22Rv1 (cell line): ENCODE data around the gene LMF2.

Experiments used
- H3K27ac ChIP-seq: fragments of 450-650 bp; 2 replicates; pipeline ENCODE4 v1.5.1; 2017
- CTCF ChIP-seq: fragments of 450-650 bp; IDR thresholded peaks from 2 replicates; pipeline ENCODE4 v1.5.1; 2017; ENCODE audit warnings: mild to moderate bottlenecking
- ZFX ChIP-seq: fragments of 450-650 bp; IDR thresholded peaks from 2 replicates; pipeline ENCODE4 v1.6.1; 2017; ENCODE audit warnings: antibody characterized with exemption, borderline replicate concordance

Gene LMF2, protein sequence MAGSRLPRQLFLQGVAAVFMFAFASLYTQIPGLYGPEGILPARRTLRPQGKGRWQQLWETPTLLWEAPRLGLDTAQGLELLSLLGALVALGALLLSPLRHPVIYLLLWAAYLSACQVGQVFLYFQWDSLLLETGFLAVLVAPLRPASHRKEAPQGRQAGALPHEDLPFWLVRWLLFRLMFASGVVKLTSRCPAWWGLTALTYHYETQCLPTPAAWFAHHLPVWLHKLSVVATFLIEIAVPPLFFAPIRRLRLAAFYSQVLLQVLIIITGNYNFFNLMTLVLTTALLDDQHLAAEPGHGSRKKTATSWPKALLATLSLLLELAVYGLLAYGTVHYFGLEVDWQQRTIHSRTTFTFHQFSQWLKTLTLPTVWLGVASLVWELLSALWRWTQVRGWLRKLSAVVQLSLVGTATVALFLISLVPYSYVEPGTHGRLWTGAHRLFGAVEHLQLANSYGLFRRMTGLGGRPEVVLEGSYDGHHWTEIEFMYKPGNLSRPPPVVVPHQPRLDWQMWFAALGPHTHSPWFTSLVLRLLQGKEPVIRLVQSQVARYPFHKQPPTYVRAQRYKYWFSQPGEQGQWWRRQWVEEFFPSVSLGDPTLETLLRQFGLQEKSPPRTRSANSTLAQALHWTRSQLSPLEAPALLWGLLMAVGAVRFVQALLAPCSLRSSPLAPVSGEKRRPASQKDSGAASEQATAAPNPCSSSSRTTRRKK

GRCh38 chr22:50507421-50507990 lies at the start of gene LMF2:
TSS of gene LMF2 (minus strand) at chr22:50507702. CDS start at chr22:50507675, 27 bp downstream.
- peak within 1 kb of the TSS; percentile 80 for H3K27ac ChIP-seq
- TF ChIP-seq ZFX: no peak

DNA sequence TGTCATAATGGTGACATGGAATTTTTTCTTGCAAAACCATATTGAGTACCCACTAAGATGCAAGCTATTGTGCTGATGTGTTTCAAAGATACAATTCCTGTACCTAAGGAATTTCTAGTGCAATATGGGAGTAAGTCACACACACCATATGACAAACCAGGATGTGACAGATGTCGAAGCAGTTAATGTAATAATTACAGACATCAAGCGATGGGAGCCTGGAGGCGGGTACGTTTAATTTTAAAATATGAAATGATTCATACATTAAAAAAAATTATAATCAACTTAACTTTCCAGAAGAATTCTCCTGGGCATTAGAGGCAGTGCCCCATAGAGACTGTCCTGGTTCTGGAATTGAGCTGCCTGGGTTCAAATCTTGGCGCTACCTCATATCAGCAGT lies 49.2 kb upstream of the LMF2 start:
- TF ChIP-seq ZFX (no peak), CTCF (no peak)
- H3K27ac ChIP-seq: no peak overlapping the region

- TF ChIP-seq ZFX (no peak), CTCF (no peak)
- H3K27ac ChIP-seq: no peak overlapping the region
Measured at GRCh38 chr22:50553310-50553709, 45.8 kb upstream of the LMF2 start.

DNA sequence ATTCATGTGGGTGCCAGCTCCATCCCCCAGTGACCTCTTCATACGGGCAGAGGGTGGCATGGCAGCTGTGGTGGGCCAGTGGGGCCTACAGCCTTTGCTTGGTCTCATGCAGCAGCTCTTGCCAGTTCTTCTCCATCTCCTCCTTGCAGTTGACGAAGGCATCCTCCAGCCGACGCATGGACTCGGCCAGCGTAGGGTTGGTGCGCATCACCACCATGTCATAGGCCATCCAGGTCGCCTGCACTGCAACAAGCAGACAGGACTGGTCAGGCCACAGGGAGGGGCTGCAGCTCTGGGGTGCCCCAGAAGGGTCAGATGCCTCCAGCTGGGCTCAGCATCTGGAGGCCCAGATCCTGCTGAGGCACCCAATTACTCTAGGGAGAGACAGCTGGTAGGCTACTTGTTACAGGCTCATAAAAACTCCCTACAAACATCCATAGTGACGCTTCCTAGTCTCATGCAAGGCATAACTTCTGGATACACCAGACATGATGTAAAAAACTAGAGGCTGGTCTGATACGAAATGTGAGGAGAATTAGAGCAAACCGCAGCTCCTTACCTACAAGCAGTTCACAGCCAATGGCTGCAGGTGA lies 43.8 kb upstream of the LMF2 start:
- TF ChIP-seq ZFX (no peak), CTCF (no peak)
- H3K27ac ChIP-seq: no peak overlapping the region

DNA sequence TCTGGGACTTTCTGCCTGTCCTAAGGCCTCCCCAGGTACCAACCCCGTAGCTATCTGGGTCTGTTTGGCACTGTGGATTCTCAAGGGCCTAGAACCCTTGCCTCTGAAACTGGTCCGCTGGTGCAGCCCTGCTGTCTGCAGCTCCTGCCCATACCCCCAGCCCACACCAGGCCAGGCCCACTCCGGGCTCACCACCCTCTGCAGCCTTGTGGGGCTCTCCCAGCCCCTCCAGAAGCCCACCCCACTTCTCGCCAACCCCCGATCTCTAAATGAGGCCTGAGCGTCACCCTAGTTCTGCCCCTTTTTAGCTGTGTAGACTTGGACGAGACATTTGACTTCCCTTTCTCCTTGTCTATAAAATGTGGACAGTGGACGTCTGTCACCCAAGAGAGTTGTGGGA lies 42.9 kb upstream of the LMF2 start:
- TF ChIP-seq CTCF (no peak), ZFX (no peak)
- no peak overlapping the region for H3K27ac ChIP-seq

DNA sequence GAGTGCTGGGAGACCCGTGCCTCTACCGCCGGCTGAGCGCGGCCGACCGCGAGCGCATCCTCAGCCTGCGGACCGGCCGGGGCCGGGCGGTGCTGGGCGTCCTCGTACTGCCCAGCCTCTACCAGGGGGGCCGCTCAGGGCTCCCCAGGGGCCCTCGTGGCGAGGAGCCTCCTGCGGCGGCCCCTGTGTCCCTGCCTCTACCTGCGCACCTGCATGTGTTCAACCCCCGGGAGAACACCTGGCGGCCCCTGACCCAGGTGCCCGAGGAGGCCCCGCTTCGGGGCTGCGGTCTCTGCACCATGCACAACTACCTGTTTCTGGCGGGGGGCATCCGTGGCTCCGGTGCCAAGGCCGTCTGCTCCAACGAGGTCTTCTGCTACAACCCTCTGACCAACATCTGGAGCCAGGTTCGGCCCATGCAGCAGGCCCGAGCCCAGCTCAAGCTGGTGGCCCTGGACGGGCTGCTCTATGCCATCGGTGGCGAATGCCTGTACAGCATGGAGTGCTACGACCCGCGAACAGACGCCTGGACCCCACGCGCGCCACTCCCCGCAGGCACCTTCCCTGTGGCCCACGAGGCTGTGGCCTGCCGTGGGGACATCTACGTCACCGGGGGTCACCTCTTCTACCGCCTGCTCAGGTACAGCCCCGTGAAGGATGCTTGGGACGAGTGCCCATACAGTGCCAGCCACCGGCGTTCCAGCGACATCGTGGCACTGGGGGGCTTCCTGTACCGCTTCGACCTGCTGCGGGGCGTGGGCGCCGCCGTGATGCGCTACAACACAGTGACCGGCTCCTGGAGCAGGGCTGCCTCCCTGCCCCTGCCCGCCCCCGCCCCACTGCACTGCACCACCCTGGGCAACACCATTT lies 41.7 kb upstream of the LMF2 start:
- TF ChIP-seq ZFX: no peak
- no peak for TF ChIP-seq CTCF
- no peak overlapping the region for H3K27ac ChIP-seq
